GM21515 (cell line): ENCODE results near the gene CCDC92.

Source experiments
- ATAC-seq: cut with Tn5 transposase; IDR thresholded peaks from one replicate; pipeline ENCODE4 v1.9.1; 2021; ENCODE audit not compliant: unreplicated experiment

CCDC92 gene

GRCh38 chr12:123891516-123892179 lies 81.0 kb downstream of the CCDC92 start:
- ATAC-seq, result no peak

- ATAC-seq, result no peak
Observed at GRCh38 chr12:123891011-123891410, 81.6 kb downstream of the CCDC92 start.

GRCh38 chr12:123890536-123890902 lies 82.1 kb downstream of the CCDC92 start:
- ATAC-seq, result no peak

- no peak for ATAC-seq
Observed at GRCh38 chr12:123889848-123890535, 82.6 kb downstream of the CCDC92 start.

- ATAC-seq, result no peak
Observed at GRCh38 chr12:123888989-123889388, 83.6 kb downstream of the CCDC92 start.

- no peak for ATAC-seq
Observed at GRCh38 chr12:123886931-123887582, 85.6 kb downstream of the CCDC92 start.

- ATAC-seq, result no peak
Observed at GRCh38 chr12:123886258-123886657, 86.4 kb downstream of the CCDC92 start.
